IMR-90 (cell line): Measurements from ENCODE around the gene AAMDC. TPM values are rescaled to one million over a fixed set of nuclear protein-coding genes. Genes with fewer than 3 reads are reported as not detected.

Source experiments
- ATAC-seq: fragments of 200-7000 bp; cut with Tn5 transposase; 2 replicates; pipeline ENCODE4 v1.9.1; 2020; ENCODE audit warnings: low read depth, mild to moderate bottlenecking, moderate library complexity
- BruUV-seq: library from RNA; stranded (reverse); fragments of 400-500 nt; replicated peaks from 2 replicates; lab custom pipeline; 2021; lab: Mats Ljungman, UMichigan
- CTCF ChIA-PET: fragments of 300-600 bp; formaldehyde crosslinking; extraction: SDS; loops from one replicate; lab custom pipeline; 2021; ENCODE audit warnings: antibody characterized with exemption; lab: Yijun Ruan, JAX
- POLR2A ChIA-PET: fragments of 300-600 bp; sonication (Branson Sonifier 250); formaldehyde crosslinking; loops from one replicate; lab custom pipeline; 2022; ENCODE audit warnings: antibody characterized with exemption; ENCODE audit not compliant: unreplicated experiment; lab: Charles Lee
- DNase-seq: peaks from one replicate; pipeline ENCODE4 v3.0.0; 2013
- H2AFZ ChIP-seq: replicated peaks from 2 replicates; pipeline ENCODE3; 2013; ENCODE audit warnings: low read length, mild to moderate bottlenecking; ENCODE audit not compliant: poor library complexity
- H2AK5ac ChIP-seq: 2 replicates; pipeline ENCODE4 v1.6.1; 2013; ENCODE audit warnings: low read depth, low read length, inconsistent platforms
- H2AK9ac ChIP-seq: replicated peaks from 2 replicates; pipeline ENCODE3; 2013; ENCODE audit warnings: mild to moderate bottlenecking, low read depth, low read length, moderate library complexity; ENCODE audit not compliant: poor library complexity
- H2BK120ac ChIP-seq: 2 replicates; pipeline ENCODE4 v1.6.1; 2013; ENCODE audit warnings: low read depth, low read length, inconsistent platforms
- H2BK15ac ChIP-seq: 3 replicates; pipeline ENCODE4 v1.6.1; 2013; ENCODE audit warnings: low read depth, low read length, inconsistent platforms
- H2BK20ac ChIP-seq: 2 replicates; pipeline ENCODE4 v1.6.1; 2013; ENCODE audit warnings: low read depth, mild to moderate bottlenecking, inconsistent platforms, low read length, moderate library complexity
- H2BK5ac ChIP-seq: 2 replicates; pipeline ENCODE4 v1.6.1; 2013; ENCODE audit warnings: mild to moderate bottlenecking, low read depth, low read length, inconsistent platforms; ENCODE audit not compliant: poor library complexity, severe bottlenecking
- H3K14ac ChIP-seq: replicated peaks from 2 replicates; pipeline ENCODE4 v1.6.1; 2013; ENCODE audit warnings: low read depth, low read length, inconsistent platforms
- H3K18ac ChIP-seq: 2 replicates; pipeline ENCODE4 v1.6.1; 2013; ENCODE audit warnings: low read depth, low read length, control low read depth
- H3K23ac ChIP-seq: 2 replicates; pipeline ENCODE4 v1.6.1; 2013; ENCODE audit warnings: low read depth, low read length, inconsistent platforms
- H3K27ac ChIP-seq: 2 replicates; pipeline ENCODE4 v1.5.1; 2013; ENCODE audit warnings: mild to moderate bottlenecking, control low read depth, low read length; ENCODE audit not compliant: insufficient read depth
- H3K27me3 ChIP-seq: 2 replicates; pipeline ENCODE4 v1.6.1; 2013; ENCODE audit warnings: low read length; ENCODE audit not compliant: control insufficient read depth, insufficient read depth
- H3K36me3 ChIP-seq: 2 replicates; pipeline ENCODE4 v1.6.1; 2013; ENCODE audit warnings: low read length, mixed read lengths; ENCODE audit not compliant: control insufficient read depth, insufficient read depth
- H3K4ac ChIP-seq: 2 replicates; pipeline ENCODE4 v1.6.1; 2013; ENCODE audit warnings: low read depth, low read length, inconsistent platforms
- H3K4me1 ChIP-seq: 2 replicates; pipeline ENCODE4 v1.6.1; 2013; ENCODE audit warnings: low read length, mixed read lengths; ENCODE audit not compliant: control insufficient read depth, insufficient read depth
- H3K4me2 ChIP-seq: 2 replicates; pipeline ENCODE4 v1.6.1; 2013; ENCODE audit warnings: low read depth, mild to moderate bottlenecking, control low read depth, low read length, moderate library complexity
- H3K4me3 ChIP-seq: 2 replicates; pipeline ENCODE4 v1.5.1; 2013; ENCODE audit warnings: low read depth, mild to moderate bottlenecking, control low read depth, low read length, moderate library complexity; ENCODE audit not compliant: insufficient read depth
- H3K56ac ChIP-seq: 2 replicates; pipeline ENCODE4 v1.6.1; 2013; ENCODE audit warnings: low read length, inconsistent platforms; ENCODE audit not compliant: insufficient read depth; ENCODE audit errors: extremely low read depth
- H3K79me1 ChIP-seq, 2 experiments: 2 replicates each; pipeline ENCODE4 v1.6.1; 2013; ENCODE audit warnings: low read length in 2 of 2, inconsistent platforms in 1 of 2, low read depth in 1 of 2
- H3K9ac ChIP-seq: 2 replicates; pipeline ENCODE4 v1.6.1; 2013; ENCODE audit warnings: low read depth, low read length, control low read depth
- H3K9me1 ChIP-seq: 2 replicates; pipeline ENCODE4 v1.6.1; 2013; ENCODE audit warnings: low read length, inconsistent platforms; ENCODE audit not compliant: insufficient read depth
- H3K9me3 ChIP-seq: 2 replicates; pipeline ENCODE4 v1.6.1; 2013; ENCODE audit warnings: low read length; ENCODE audit not compliant: control insufficient read depth, insufficient read depth
- H4K20me1 ChIP-seq: 2 replicates; pipeline ENCODE4 v1.6.1; 2013; ENCODE audit warnings: low read length, inconsistent platforms; ENCODE audit not compliant: insufficient read depth
- H4K5ac ChIP-seq: 2 replicates; pipeline ENCODE4 v1.6.1; 2013; ENCODE audit warnings: mild to moderate bottlenecking, low read depth, low read length, control low read depth
- H4K8ac ChIP-seq, 2 experiments: 2 replicates each; pipeline ENCODE4 v1.6.1; 2013; ENCODE audit warnings: low read depth in 2 of 2, low read length in 2 of 2, control low read depth in 1 of 2, inconsistent platforms in 1 of 2
- H4K91ac ChIP-seq: 2 replicates; pipeline ENCODE4 v1.6.1; 2013; ENCODE audit warnings: low read depth, low read length, inconsistent platforms; ENCODE audit not compliant: insufficient read depth
- BHLHE40 ChIP-seq: fragments of 150-350 bp; IDR thresholded peaks from 2 replicates; pipeline ENCODE4 v1.6.1; 2016; ENCODE audit warnings: mild to moderate bottlenecking, low read depth, low read length
- CEBPB ChIP-seq: IDR thresholded peaks from 2 replicates; pipeline ENCODE4 v1.6.1; 2012; ENCODE audit warnings: low read depth, low read length, improper control_type of control experiment
- MAFK ChIP-seq: IDR thresholded peaks from 2 replicates; pipeline ENCODE4 v1.6.1; 2012; ENCODE audit warnings: low read depth, low read length, improper control_type of control experiment
- MXI1 ChIP-seq: IDR thresholded peaks from 2 replicates; pipeline ENCODE4 v1.6.1; 2012; ENCODE audit warnings: low read depth, mild to moderate bottlenecking, low read length, moderate library complexity, borderline replicate concordance
- WGBS, 2 experiments: methylation state at CpG; one replicate each; pipeline versions ENCODE4 v1.1.5 to v1.1.7; 2013; ENCODE audit warnings: missing lambda C conversion rate in 2 of 2; ENCODE audit not compliant: insufficient read length in 1 of 2; ENCODE audit errors: extremely low coverage in 2 of 2; 5-methylcytosine and 5-hydroxymethylcytosine counted together
- dilution Hi-C: fragments of 300-500 bp; cut with HindIII; formaldehyde crosslinking; loops from one replicate; pipeline ENCODE4 v1.14.3; 2018; ENCODE audit warnings: low sequenced_read_pairs; ENCODE audit not compliant: unreplicated experiment
- in situ Hi-C: fragments of 300-500 bp; cut with MboI; formaldehyde crosslinking; loops from 3 replicates; pipeline ENCODE4 v1.14.3; 2019; ENCODE audit warnings: low sequenced_read_pairs, inconsistent platforms, mixed read lengths
- intact Hi-C: fragments of 100-400 bp; cut with micrococcal nuclease; formaldehyde crosslinking; loops from 2 replicates; pipeline ENCODE4 v1.10.0; 2022
- polyA plus RNA-seq, 3 experiments: library from polyadenylated mRNA; depleted of rRNA; stranded (reverse); fragments of >200 nt; gene quantifications; 2 replicates each; pipeline ENCODE4 v1.2.3, GENCODE V29; 2012; ENCODE audit warnings: low replicate concordance in 1 of 3
- total RNA-seq: library from RNA; depleted of rRNA; stranded (reverse); fragments of >200 nt; gene quantifications from 2 replicates; pipeline ENCODE4 v1.2.3, GENCODE V29; 2012
- TF ChIP-seq, protein P1 (sequence below): fragments of 150-350 bp; IDR thresholded peaks from 2 replicates; pipeline ENCODE4 v1.6.1; 2016; ENCODE audit warnings: low read depth, mild to moderate bottlenecking, low read length, moderate library complexity, borderline replicate concordance

The AAMDC gene
- total and polyA plus RNA-seq, 2 of the 4 experiments (the other 2 are of a cell fraction): 15.8 to 47.6 TPM

DNA sequence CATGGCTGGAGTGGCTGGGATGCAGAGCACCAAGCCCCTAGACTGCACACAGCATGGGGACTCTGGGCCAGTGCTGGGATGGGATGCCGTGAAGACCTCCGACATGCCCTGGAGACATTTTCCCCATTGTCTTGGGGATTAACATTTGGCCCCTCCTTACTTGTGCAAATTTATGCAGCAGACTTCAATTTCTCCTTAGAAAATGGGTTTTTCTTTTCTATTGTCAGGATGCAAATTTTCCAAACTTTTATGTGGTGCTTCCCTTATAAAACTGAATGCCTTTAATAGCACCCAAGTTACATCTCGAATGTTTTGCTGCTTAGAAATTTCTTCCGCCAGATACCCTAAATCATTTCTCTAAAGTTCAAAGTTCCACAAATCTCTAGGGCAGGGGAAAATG is 29.6 kb upstream of the AAMDC start:
- H3K4me3 ChIP-seq: no peak overlapping the region
- H3K4me1 ChIP-seq: no peaks in the 10 kb centered on the region
- H4K8ac ChIP-seq: no peak overlapping the region
- WGBS, 2 experiments: 100% methylated on average over 2 of the region's 4 CpGs; no CpG with 5 or more reads in 1 of the 2 experiments
- H3K14ac ChIP-seq: no peak overlapping the region
- ChIA-PET CTCF (interaction anchor here (0.6 kb wide), 1 partner anchor 9 kb away, joined by 3 read pairs; no protein-coding TSS in a partner anchor), POLR2A (no interaction called here)
- ATAC-seq (no peak), DNase-seq (no peak)
- in situ Hi-C loops (no loop called here), intact Hi-C loops (no loop called here), dilution Hi-C loops (no loop called here)
- H4K91ac ChIP-seq: no peak overlapping the region
- no peak overlapping the region for H2AK9ac ChIP-seq
- no TSS peak for BruUV-seq
- no peak overlapping the region for H3K4ac ChIP-seq
- H2BK120ac ChIP-seq: no peak overlapping the region
- no peak overlapping the region for H3K27ac ChIP-seq
- H3K4me2 ChIP-seq: no peak overlapping the region
- no peak overlapping the region for H2BK15ac ChIP-seq
- no peaks in the 10 kb centered on the region for H3K27me3 ChIP-seq
- H3K9me1 ChIP-seq: peaks cover 12% of the 10 kb centered on the region
- no peak overlapping the region for H4K5ac ChIP-seq
- no peak overlapping the region for H2AFZ ChIP-seq
- no peak overlapping the region for H3K9ac ChIP-seq
- H2BK5ac ChIP-seq: no peak overlapping the region
- TF ChIP-seq BHLHE40: no peak
- TF ChIP-seq CEBPB: no peak
- TF ChIP-seq MXI1: no peak
- TF ChIP-seq, protein P1, sequence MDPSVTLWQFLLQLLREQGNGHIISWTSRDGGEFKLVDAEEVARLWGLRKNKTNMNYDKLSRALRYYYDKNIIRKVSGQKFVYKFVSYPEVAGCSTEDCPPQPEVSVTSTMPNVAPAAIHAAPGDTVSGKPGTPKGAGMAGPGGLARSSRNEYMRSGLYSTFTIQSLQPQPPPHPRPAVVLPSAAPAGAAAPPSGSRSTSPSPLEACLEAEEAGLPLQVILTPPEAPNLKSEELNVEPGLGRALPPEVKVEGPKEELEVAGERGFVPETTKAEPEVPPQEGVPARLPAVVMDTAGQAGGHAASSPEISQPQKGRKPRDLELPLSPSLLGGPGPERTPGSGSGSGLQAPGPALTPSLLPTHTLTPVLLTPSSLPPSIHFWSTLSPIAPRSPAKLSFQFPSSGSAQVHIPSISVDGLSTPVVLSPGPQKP: no peak
- TF ChIP-seq MAFK: no peak
- H4K20me1 ChIP-seq: peaks cover 89% of the 10 kb centered on the region
- peaks cover 9% of the 10 kb centered on the region for H3K36me3 ChIP-seq
- no peak overlapping the region for H2BK20ac ChIP-seq
- no peak overlapping the region for H3K56ac ChIP-seq
- H3K23ac ChIP-seq: no peak overlapping the region
- peaks cover 21 to 64% of the 10 kb centered on the region in 2 experiments for H3K79me1 ChIP-seq
- H3K9me3 ChIP-seq: no peaks in the 10 kb centered on the region; the same call in 1 of the 2 replicates
- H2AK5ac ChIP-seq: no peak overlapping the region
- no peak overlapping the region for H3K18ac ChIP-seq
